Smooth muscle cell of the brain vasculature (primary cell): ENCODE data around the gene TMEM208.

Source experiments
- DNase-seq: peaks from one replicate; pipeline ENCODE4 v3.0.0-alpha.2; 2012; ENCODE audit warnings: low read depth, low spot score

Gene TMEM208

DNA sequence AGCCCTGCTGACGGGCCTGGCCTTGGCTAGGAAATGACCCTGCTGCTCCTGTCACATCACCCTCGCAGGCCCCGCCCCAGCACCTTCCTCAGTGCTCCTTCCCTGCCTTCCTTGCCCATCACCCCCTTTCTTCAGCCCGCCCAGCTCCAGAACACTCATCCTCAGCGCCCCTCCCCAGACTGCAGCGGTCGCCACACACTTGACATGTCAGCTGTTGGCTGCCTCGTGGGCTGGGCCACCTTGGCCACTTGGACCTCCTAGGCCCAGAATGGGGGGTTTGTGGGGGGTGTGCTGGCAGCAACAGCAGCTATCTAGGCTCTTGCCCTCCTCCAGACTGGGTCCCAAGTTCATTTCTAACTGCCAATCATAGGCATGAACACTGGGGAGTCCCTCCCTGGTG lies 17.4 kb upstream of the TMEM208 start:
- DNase-seq, result no peak

DNA sequence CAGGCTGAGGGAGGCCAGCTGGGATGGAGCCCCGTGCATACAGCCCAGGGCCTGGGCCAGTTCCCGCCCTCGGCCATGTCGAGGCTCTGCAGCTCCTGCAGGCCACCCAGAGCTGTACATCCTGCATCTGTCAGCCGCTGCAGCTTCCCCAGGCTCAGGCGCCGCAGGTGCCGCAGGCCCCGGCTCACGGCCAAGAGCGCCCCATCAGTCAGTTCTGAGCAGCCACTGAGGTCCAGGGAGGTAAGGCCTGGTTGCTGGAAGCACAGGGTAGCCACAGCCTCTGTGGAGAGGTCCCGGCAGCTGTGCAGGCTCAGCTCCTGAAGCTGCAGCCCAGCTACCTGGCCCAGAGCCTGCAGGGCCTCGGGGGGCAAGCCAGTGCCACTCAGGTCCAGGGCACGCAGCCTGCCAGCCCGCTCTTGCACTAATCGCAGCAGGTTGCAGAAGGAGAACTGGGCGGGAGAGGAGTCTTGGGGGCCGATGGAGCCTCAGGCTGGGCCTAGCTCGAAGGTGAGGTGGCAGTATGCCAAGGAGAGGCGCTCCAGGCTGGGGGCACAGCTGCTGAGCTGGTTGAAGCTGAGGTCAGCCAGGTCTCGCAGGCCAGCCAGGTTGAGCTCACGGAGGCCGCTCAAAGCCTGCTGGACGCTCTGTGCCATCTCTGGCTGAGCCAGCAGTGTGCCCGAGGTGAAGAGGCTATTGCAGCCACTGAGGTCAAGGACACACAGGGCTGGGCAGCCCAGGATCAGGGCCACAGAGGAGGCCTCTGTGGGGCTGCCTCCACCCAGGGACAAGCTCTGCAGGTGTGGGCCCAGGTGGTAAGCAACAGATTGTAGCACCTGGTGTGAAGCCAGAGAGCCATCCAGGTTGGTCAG lies 16.6 kb upstream of the TMEM208 start:
- DNase-seq, result no peak

DNA sequence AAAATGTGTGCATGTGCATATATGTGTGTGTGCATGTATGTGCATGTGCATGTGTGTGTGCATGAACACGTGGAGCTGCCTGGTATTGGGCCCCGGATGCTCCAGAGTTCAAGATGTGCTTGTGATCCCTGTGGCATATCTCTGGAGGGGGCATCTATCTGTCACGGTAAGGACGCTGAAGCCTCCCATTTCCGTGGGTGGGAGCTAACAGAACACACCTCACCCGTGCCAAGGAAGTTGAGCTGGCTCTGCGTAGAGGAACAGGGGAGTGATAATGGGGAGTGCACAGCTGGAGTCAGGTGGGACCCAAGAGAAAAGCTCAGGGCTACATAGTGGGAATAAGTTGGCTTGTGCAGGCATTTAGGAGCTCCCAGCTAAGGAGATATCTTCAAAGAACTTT lies 15.3 kb upstream of the TMEM208 start:
- DNase-seq, result no peak

DNA sequence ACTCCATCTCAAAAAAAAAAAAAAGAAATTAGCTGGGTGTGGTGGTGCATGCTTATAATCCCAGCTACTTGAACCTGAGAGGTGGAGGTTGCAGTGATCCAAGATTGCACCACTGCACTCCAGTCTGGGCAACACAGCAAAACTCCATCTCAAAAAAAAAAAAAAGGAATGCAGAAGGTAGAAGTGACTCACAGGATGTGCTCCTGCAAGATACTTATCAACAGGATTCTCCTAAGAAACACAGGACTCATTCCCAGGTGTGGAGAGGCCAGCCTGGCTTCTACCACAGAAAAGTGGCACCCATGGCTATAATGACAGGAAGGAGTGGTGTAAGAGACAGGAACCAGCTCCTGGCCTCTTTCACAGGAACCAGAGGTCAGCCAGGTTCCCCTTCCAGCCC lies 14.2 kb upstream of the TMEM208 start:
- DNase-seq, result no peak

DNA sequence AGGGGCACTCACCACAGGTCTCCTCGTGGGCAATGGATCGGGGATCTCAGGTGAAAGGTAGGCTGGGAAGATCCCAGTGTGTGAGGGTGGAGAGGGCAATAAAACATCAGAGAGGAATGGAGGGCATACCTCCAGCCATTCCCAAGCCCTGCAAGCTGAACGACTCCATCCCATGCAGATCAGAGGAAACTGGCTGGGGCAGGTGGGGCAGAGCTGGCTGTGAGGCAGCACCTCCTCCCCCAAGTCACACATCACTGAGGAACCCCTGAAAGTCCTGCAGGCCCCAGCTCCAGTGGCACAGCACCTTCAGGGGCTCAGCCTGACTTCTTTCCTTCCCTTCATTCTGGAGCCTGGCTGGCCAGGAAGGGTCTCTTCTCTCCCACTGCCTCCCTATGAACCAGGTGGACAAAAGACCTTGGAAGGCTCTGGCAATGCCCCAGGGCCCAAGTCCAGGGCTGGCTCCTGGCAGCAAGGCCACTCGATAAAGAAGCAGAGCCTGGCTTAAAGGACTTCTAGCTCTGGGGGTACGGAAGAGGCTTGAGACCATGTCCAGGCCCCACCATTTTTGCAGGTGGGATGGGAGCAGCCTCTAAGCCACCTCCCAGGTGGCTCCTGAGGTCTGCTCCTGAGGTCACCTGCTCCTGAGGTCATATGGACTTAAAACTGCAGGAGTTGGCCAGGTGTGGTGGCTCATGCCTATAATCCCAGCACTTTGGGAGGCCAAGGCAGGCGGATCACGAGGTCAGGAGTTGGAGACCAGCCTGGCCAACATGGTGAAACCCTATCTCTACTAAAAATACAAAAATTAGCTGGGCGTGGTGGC lies 13.5 kb upstream of the TMEM208 start:
- no peak for DNase-seq

DNA sequence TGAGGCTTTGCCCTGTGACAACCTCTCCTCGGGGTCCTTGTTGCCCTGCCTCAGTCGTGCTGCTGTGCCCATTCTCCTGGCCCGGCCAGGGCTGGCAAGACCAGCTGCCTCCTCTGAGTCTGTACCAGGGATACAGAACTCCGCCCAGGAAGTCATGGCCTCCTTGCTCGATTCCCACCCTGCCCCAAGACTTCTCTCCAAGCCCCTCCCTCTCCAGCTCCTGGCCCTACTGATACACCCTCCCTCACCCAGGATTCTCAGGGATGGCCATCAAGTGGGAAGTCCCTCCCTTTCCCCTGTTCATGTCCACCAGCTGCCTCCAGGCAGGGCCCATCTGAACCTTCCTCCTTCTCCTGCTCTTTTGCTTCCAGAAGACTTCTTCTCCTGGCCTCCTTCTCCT lies 11.2 kb upstream of the TMEM208 start:
- no peak for DNase-seq

DNA sequence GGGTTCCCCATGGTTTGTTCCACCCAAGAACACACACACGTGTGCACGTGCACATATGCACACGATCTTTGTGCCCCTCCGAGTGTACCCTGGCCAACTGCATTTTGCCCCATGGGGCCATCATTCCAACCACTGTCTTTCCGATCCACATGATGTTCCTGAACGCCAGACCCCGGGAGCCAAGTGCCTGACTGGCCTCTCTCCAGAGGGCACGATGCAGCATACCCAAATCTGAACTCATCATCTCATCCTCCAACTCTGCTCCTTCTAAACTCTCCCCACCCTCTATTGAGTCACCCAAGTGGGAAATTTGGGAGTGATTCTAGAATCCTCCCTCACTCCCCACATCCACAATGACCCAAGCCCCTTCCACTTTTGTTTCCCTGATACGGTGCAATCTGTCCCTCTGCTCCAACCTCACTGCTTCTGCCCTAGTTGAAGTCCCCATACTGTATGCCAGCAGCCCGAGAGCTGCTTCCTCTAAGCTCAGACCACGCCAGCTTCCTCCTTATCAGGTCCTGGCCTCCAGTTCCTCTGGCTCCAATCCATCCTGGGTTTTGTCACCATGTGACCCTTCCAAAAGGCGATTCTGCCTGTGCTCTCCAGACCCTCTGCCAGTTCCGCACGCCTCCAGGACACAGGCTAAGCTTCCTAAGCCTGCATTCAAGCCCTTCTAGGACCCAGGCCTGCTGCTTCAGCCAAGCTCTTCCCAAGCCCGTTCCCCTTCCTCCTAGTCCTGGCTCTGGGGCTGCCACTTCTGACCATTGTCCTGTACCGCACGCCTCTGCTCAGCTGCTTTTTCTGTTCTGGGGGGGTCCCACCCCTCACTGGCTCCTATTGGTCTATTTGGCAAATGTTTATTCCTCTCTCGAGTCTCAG lies 10.1 kb upstream of the TMEM208 start:
- no peak for DNase-seq

DNA sequence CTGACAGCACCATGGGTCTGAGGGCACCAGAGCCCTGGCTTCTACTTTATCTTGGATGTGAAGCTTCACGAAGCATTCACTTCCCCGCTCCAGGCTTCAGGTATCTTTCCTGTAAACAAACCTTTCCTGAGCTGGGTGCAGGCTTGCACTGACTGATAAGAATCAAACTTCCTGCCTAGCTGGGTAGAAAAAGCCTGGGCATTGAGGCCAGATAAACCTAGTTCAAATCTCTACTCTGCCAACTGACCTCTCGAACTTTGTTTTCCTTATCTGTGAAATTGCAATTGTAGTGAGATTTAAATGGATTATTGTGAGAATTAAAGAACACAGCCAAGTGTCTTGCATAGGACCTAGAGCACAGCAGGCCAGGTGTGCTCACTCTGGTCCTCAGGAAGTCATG lies 2.9 kb upstream of the TMEM208 start:
- DNase-seq, result no peak

DNA sequence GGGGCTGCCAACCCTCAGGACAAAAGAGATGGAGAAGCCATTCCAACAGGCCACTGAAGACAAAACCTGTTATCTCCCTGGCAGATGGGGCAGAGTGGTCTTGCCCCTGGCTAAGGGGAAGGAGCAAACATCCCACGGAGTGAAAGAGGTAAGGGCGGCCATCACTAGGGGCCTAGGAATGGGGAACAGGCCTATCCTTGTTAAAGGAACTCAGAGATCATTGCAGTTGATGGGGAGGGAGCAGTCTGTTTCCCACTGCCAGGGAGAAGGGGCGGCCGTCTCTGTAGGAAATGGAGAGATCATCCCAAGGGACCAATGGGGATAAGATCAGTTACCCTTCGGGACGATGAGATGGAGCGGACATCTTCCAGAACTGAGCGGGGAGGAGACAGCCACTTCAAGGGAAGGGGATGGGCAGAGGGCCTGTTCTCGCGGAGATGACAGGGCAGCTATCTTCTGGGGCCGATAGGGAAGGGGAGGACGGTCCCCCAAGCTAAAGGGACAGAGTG lies 581 bp upstream of the TMEM208 start:
- DNase-seq, result no peak

DNA sequence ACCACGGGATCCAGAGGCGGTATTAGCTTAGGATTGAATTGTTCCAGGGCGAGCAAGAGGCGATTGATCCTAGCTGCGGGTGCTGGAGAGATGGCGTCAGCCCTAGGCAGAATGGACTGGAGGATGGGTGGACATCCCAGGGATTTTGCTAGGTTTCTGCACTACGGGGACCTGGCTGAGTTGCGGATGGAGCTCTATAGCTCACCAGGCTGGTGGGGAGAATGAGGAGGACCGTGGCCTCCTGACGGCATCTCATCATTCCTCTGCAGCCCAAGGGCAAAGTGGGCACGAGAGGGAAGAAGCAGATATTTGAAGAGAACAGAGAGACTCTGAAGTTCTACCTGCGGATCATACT lies 614 bp downstream of the TMEM208 start:
- DNase-seq, result no peak

DNA sequence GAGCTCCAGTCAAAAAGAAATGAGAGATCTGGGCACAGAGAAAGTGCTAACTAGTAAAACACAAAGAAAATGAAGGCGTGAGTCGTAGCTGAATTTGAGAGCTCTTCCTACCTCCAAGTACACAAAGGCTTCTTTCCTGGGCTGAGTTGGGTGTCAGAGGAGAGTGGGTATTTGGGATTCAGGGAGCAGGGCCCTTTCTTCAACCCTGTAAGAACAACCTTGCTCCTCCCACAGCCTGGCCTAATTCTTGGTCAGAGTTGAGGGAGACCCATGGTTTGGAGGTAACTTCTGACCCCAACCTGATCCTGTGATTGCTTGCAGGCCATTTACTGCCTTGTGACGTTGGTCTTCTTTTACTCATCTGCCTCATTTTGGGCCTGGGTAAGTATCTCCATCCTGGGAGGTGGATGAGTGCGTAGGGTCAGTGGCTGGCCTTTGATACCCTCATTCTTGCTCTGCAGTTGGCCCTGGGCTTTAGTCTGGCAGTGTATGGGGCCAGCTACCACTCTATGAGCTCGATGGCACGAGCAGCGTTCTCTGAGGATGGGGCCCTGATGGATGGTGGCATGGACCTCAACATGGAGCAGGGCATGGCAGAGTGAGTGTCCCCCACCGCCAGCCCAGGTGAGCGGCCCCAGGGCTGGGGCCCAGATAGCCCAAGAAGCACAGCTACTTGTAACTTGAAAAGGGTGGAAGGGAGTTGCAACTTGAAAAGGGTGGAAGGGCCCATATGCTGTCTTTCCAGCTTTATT lies 1.3 kb downstream of the TMEM208 start:
- DNase-seq, result no peak

DNA sequence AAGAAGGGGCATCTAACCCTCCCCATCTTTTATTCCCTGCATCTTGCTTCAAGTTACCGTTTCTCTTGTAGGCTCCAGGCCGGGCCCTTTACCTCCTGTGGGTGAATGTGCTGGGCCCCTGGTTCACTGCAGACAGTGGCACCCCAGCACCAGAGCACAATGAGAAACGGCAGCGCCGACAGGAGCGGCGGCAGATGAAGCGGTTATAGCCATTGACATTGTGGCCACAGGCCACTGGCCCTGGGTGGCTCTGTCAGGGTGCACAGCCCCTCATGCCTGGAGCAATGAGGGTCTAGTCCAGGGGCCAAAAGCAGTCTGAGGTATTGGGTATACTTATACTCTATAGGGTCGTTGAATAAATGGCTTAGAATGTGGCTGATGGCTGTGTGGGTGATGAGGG lies 2.0 kb downstream of the TMEM208 start:
- no peak for DNase-seq

DNA sequence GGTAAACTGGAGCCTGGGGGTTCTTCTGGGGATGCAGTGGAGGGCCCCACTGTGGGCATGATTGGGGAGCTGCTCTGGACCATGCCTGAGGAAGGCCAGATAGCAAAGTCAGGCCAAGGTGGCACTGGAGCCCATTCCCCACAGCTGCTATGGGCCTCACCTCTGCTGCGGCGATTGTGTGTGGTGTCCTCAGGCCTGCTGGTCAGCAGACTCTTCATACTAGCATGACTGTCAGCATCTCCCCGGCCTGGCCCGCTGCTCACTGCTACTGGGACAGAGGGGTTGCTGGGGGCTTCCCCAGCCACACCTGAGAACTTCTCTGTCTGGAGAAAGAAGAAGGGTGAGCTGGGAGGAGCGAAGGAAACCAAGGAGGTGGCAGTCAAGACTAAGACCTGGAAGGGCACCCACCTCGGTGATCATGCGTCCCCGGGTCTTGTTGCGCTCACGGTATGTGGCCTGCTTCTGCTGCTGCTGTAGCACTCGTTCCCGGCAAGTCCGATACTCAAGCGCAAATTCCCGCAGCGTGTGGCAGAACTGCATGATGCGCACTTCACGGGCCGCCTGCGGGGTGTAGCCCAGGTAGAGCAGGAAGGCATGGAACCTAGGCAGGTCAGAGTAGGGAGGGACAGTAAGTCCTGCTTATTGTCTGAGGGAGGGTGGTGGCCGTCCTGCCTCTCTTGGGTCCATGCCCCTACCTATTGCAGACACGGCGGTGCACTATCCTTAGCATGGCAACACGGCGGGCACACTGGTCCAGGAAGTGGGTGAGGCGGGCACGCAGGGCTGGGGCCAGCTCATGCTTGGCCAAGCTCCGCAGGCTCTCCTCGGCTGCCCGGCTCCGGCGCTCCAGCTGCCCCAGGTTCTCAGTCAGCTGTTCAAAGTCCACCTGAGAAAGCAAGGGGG lies 3.2 kb downstream of the TMEM208 start:
- no peak for DNase-seq

DNA sequence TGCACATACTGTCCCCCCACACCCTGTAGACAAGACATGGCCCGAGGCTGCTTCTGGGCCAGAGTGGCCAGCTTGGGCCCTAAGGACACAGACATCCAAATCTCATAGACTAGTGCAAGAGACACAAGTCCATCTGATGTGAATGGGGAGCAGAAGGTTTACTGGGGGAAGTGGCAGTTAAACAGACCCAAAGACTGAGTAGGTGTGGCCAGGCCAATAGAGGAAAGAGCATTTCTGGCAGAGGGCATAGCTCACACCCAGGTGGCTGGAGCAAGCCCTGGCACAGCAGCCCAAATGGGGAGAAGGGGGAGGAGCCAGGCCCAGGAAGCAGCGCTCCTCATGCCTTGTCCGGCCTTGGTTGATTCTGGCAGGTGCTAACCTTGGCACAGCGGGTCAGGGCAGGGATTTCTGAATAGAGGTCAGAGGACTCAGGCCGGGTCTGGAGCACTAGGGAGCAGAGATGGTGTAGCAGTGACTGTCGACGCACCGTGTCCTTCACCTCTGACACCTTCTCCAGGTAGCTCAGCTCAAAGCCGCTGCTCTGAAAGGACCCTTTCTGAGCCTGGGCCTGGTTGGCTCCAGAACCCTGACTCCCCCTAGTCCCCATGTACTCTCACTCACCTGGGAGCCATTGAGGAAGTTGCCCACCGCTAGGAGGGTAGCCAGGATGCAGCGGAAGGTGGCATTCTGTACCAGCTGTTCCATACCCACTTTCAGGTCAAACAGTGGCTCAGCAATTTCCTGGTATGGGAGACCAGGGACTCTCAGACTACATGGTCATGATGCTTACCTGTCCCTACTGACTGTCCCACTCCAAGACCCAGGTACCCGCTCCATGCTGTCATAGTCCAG lies 4.1 kb downstream of the TMEM208 start:
- DNase-seq, result no peak

DNA sequence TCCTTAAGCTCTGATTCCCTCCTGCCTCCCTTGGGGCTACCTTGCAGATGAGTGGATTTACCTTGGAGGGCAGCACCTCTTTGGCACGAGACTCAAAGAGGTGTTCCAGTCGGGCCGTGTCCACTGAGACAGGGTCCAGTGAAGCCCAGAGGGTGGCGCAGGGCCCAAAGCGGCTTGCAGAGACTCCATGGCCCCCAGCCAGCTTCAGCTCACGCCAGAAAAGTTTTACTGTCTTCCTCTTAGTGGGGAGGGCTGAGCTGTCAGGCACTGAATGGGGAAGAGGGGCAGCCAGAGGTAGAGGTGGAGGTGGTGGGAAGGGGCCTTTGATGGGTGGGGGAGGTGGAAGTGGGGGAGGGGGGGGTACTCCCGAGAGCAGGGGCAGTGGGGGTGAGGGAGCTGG lies 6.7 kb downstream of the TMEM208 start:
- DNase-seq, result no peak

DNA sequence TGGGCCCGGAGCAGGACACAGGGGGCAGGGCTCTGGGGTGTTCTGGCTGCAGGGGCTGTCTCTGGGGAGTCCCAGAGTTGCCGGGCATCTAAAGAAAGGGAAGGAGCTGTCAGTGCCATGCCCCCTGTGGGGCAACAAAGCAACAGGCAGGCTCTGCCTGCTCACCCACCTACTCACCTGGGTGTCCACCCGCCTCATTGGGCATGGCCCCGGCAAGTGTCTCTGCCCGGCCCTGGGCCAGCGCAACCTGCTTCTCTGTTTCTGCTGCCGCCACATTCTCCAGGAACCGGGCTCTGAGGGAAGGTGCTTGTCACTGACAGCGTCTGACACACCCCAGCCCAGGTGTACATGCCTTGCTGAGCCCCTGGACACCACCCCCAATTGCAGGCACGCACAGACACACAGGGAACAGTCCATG lies 7.3 kb downstream of the TMEM208 start:
- no peak for DNase-seq

DNA sequence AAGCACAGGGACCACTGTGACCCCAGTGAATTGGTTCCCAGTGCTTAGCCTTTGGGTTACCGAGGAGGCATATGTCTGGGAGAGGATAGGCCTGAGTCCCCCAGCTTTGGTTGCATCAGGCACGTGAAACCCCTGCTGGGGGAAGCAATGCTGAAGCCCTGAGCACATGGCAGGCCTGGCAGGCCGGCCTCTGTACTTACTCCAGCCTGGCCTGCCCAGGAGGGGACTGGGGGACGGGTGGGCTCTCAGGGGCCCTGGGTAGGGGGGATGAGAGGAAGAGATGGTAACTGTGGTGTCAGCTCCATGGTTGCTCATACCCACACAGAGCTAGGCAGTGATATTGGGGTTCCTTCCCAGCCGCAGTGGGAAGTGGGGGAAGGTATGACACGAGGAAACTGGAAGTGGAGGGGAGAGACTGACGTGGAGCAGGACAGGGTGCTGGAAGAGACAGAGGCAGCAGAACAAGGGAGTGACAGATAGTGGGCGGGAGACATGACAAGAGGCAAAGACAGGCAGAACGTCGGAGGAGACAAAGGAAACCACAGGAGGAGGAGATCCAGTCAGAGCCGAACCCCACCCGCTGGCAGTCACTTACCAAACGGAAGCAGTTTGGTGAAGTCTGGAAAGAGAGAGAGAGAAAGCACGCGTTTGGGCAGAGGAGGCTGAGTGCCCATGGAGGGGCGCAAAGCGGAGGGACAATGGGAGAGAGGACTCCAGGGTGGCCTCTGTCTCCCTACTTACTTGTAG lies 9.1 kb downstream of the TMEM208 start:
- DNase-seq, result no peak
